SJCRH30 (cell line): ENCODE results near the gene PPP1R9B. TPM values are rescaled to one million over a fixed set of nuclear protein-coding genes. Genes with fewer than 3 reads are reported as not detected.

Experiments
- DNase-seq, 2 experiments: peaks; one replicate each; pipeline ENCODE4 v3.0.0-alpha.2; 2015 to 2020
- H3K27ac ChIP-seq: fragments of 250-450 bp; sonication (Bioruptor Pico); 2 replicates; pipeline ENCODE4 v1.5.1; 2020; ENCODE audit warnings: mild to moderate bottlenecking, moderate library complexity
- H3K27me3 ChIP-seq: fragments of 250-450 bp; sonication (Bioruptor Pico); 2 replicates; pipeline ENCODE4 v1.5.1; 2020; ENCODE audit warnings: mild to moderate bottlenecking, moderate library complexity
- H3K36me3 ChIP-seq: fragments of 250-450 bp; sonication (Bioruptor Pico); 2 replicates; pipeline ENCODE4 v1.5.1; 2020; ENCODE audit warnings: mild to moderate bottlenecking, moderate library complexity
- H3K4me1 ChIP-seq: fragments of 250-450 bp; sonication (Bioruptor Pico); 2 replicates; pipeline ENCODE4 v1.5.1; 2020; ENCODE audit warnings: mild to moderate bottlenecking, moderate library complexity
- H3K4me3 ChIP-seq: fragments of 250-450 bp; sonication (Bioruptor Pico); 2 replicates; pipeline ENCODE4 v1.5.1; 2020; ENCODE audit warnings: mild to moderate bottlenecking, moderate library complexity
- H3K9me3 ChIP-seq: fragments of 250-450 bp; sonication (Bioruptor Pico); replicated peaks from 2 replicates; pipeline ENCODE4 v1.5.1; 2020; ENCODE audit warnings: mild to moderate bottlenecking, moderate library complexity
- total RNA-seq: library from RNA; depleted of rRNA; stranded (reverse); fragments of >200 nt; shearing (Covaris generic); gene quantifications from 2 replicates; pipeline ENCODE4 v1.2.3, GENCODE V29; 2014

PPP1R9B gene
- total RNA-seq, 1 experiment from 2014 or later: 32.1 TPM

- no peak for DNase-seq
- no peaks in the 10 kb centered on the region for H3K36me3 ChIP-seq
- H3K27ac ChIP-seq: no peak overlapping the region
- no peaks in the 10 kb centered on the region for H3K4me1 ChIP-seq
- no peak overlapping the region for H3K4me3 ChIP-seq
- H3K9me3 ChIP-seq: no peaks in the 10 kb centered on the region
- H3K27me3 ChIP-seq: no peaks in the 10 kb centered on the region
These were observed 40.3 kb upstream of the PPP1R9B start for GRCh38 chr17:50190603-50191358.

- DNase-seq: no peak
- Histone ChIP-seq H3K27me3 (no peaks in the 10 kb centered on the region), H3K9me3 (no peaks in the 10 kb centered on the region), H3K4me1 (no peaks in the 10 kb centered on the region), H3K36me3 (no peaks in the 10 kb centered on the region), H3K4me3 (no peak overlapping the region), H3K27ac (no peak overlapping the region)
These were observed 39.8 kb upstream of the PPP1R9B start for GRCh38 chr17:50190293-50190602.

- no peak overlapping the region for H3K27ac ChIP-seq
- H3K9me3 ChIP-seq: no peaks in the 10 kb centered on the region
- H3K4me3 ChIP-seq: no peak overlapping the region
- peaks cover 1% of the 10 kb centered on the region; the same call in 1 of the 2 replicates for H3K4me1 ChIP-seq
- no peaks in the 10 kb centered on the region for H3K27me3 ChIP-seq
- no peaks in the 10 kb centered on the region for H3K36me3 ChIP-seq
- no peak for DNase-seq
These were observed 39.2 kb upstream of the PPP1R9B start for GRCh38 chr17:50189550-50190292.

- H3K9me3 ChIP-seq: no peaks in the 10 kb centered on the region
- peaks cover 3% of the 10 kb centered on the region; the same call in 1 of the 2 replicates for H3K4me1 ChIP-seq
- H3K4me3 ChIP-seq: no peak overlapping the region
- DNase-seq: no peak
- H3K27me3 ChIP-seq: no peaks in the 10 kb centered on the region
- no peaks in the 10 kb centered on the region for H3K36me3 ChIP-seq
- H3K27ac ChIP-seq: no peak overlapping the region
These were observed 38.6 kb upstream of the PPP1R9B start for GRCh38 chr17:50188921-50189549.

GRCh38 chr17:50188531-50188920 is 38.0 kb upstream of the PPP1R9B start:
- DNase-seq: no peak
- no peaks in the 10 kb centered on the region for H3K9me3 ChIP-seq
- H3K27me3 ChIP-seq: no peaks in the 10 kb centered on the region
- no peaks in the 10 kb centered on the region for H3K36me3 ChIP-seq
- H3K4me3 ChIP-seq: no peak overlapping the region
- peaks cover 3% of the 10 kb centered on the region; the same call in 1 of the 2 replicates for H3K4me1 ChIP-seq
- no peak overlapping the region for H3K27ac ChIP-seq

- Histone ChIP-seq H3K36me3 (no peaks in the 10 kb centered on the region), H3K9me3 (no peaks in the 10 kb centered on the region), H3K27me3 (no peaks in the 10 kb centered on the region), H3K27ac (no peak overlapping the region), H3K4me3 (no peak overlapping the region), H3K4me1 (peaks cover 3% of the 10 kb centered on the region; the same call in 1 of the 2 replicates)
- DNase-seq: no peak
These were observed 37.5 kb upstream of the PPP1R9B start for GRCh38 chr17:50187751-50188530.

- DNase-seq: no peak
- no peaks in the 10 kb centered on the region for H3K36me3 ChIP-seq
- no peak overlapping the region for H3K27ac ChIP-seq
- peaks cover 6% of the 10 kb centered on the region for H3K4me1 ChIP-seq
- H3K4me3 ChIP-seq: no peak overlapping the region
- no peaks in the 10 kb centered on the region for H3K9me3 ChIP-seq
- H3K27me3 ChIP-seq: no peaks in the 10 kb centered on the region
These were observed 36.9 kb upstream of the PPP1R9B start for GRCh38 chr17:50187394-50187725.

GRCh38 chr17:50186661-50187393 is 36.4 kb upstream of the PPP1R9B start:
- no peak overlapping the region for H3K4me3 ChIP-seq
- H3K9me3 ChIP-seq: no peaks in the 10 kb centered on the region
- no peaks in the 10 kb centered on the region for H3K27me3 ChIP-seq
- peaks cover 11% of the 10 kb centered on the region for H3K4me1 ChIP-seq
- DNase-seq: no peak
- H3K36me3 ChIP-seq: no peaks in the 10 kb centered on the region
- H3K27ac ChIP-seq: no peak overlapping the region

- Histone ChIP-seq H3K36me3 (no peaks in the 10 kb centered on the region), H3K4me1 (peaks cover 14% of the 10 kb centered on the region), H3K27me3 (no peaks in the 10 kb centered on the region), H3K4me3 (no peak overlapping the region), H3K9me3 (no peaks in the 10 kb centered on the region), H3K27ac (no peak overlapping the region)
- no peak for DNase-seq
These were observed 35.4 kb upstream of the PPP1R9B start for GRCh38 chr17:50185631-50186471.

GRCh38 chr17:50184611-50185398 is 34.3 kb upstream of the PPP1R9B start:
- Histone ChIP-seq H3K27me3 (no peaks in the 10 kb centered on the region), H3K27ac (no peak overlapping the region), H3K36me3 (no peaks in the 10 kb centered on the region), H3K4me3 (no peak overlapping the region), H3K9me3 (no peaks in the 10 kb centered on the region), H3K4me1 (peaks cover 14% of the 10 kb centered on the region)
- no peak for DNase-seq

GRCh38 chr17:50184064-50184463 is 33.6 kb upstream of the PPP1R9B start:
- H3K27me3 ChIP-seq: no peaks in the 10 kb centered on the region
- no peaks in the 10 kb centered on the region for H3K9me3 ChIP-seq
- peak in 1 of 2 experiments; percentile 41 for DNase-seq
- no peak overlapping the region for H3K27ac ChIP-seq
- peaks cover 14% of the 10 kb centered on the region for H3K4me1 ChIP-seq
- H3K4me3 ChIP-seq: no peak overlapping the region
- no peaks in the 10 kb centered on the region for H3K36me3 ChIP-seq

GRCh38 chr17:50183421-50183994 is 33.0 kb upstream of the PPP1R9B start:
- peaks cover 19% of the 10 kb centered on the region for H3K4me1 ChIP-seq
- no peaks in the 10 kb centered on the region for H3K27me3 ChIP-seq
- H3K9me3 ChIP-seq: no peaks in the 10 kb centered on the region
- H3K4me3 ChIP-seq: no peak overlapping the region
- H3K36me3 ChIP-seq: no peaks in the 10 kb centered on the region
- DNase-seq: no peak
- H3K27ac ChIP-seq: no peak overlapping the region
